PC-9 (cell line): ENCODE data around the gene STK24. TPM values are rescaled to one million over a fixed set of nuclear protein-coding genes. Genes with fewer than 3 reads are reported as not detected.

ENCODE experiments used
- BruUV-seq: library from RNA; stranded (reverse); fragments of 400-500 nt; replicated peaks from 2 replicates; lab custom pipeline; 2021; lab: Mats Ljungman, UMichigan
- CTCF ChIA-PET: fragments of 300-600 bp; sonication (Branson Sonifier 250); formaldehyde crosslinking; loops from one replicate; lab custom pipeline; 2022; ENCODE audit warnings: antibody characterized with exemption; lab: Charles Lee
- POLR2A ChIA-PET: fragments of 300-600 bp; sonication (Branson Sonifier 250); formaldehyde crosslinking; loops from one replicate; lab custom pipeline; 2022; ENCODE audit warnings: antibody characterized with exemption; ENCODE audit not compliant: unreplicated experiment; lab: Charles Lee
- DNase-seq, 2 experiments: peaks; one replicate each; pipeline versions ENCODE4 v3.0.0 to v3.0.0-alpha.2; 2015 to 2022; ENCODE audit warnings: mixed read lengths in 1 of 2
- H2AFZ ChIP-seq: fragments of 200-600 bp; sonication (generic); 2 replicates; pipeline ENCODE4 v1.8.1; 2017; ENCODE audit warnings: antibody characterized with exemption
- H3F3A ChIP-seq: fragments of 200-600 bp; sonication (generic); 2 replicates; pipeline ENCODE4 v1.8.1; 2017; ENCODE audit warnings: antibody characterized with exemption, mild to moderate bottlenecking, low read depth; ENCODE audit not compliant: insufficient read depth
- H3K27ac ChIP-seq: fragments of 200-600 bp; sonication (generic); 2 replicates; pipeline ENCODE4 v1.6.1; 2016; ENCODE audit warnings: mixed run types
- H3K27me3 ChIP-seq: fragments of 200-600 bp; sonication (generic); 2 replicates; pipeline ENCODE4 v1.6.1; 2016; ENCODE audit warnings: low read depth, mixed run types; ENCODE audit not compliant: insufficient read depth
- H3K36me3 ChIP-seq: fragments of 200-600 bp; sonication (generic); 2 replicates; pipeline ENCODE4 v1.6.1; 2016; ENCODE audit warnings: low read depth, mixed run types
- H3K4me1 ChIP-seq: fragments of 200-600 bp; sonication (generic); replicated peaks from 2 replicates; pipeline ENCODE4 v1.6.1; 2016; ENCODE audit warnings: mixed run types; ENCODE audit not compliant: insufficient read depth
- H3K4me2 ChIP-seq: fragments of 200-600 bp; sonication (generic); 2 replicates; pipeline ENCODE4 v1.6.1; 2017; ENCODE audit warnings: mixed run types
- H3K4me3 ChIP-seq: fragments of 200-600 bp; sonication (generic); 2 replicates; pipeline ENCODE4 v1.6.1; 2016; ENCODE audit warnings: mixed run types
- H3K79me2 ChIP-seq: fragments of 200-600 bp; sonication (generic); 2 replicates; pipeline ENCODE4 v1.6.1; 2017; ENCODE audit warnings: low read depth, mixed run types
- H3K9me2 ChIP-seq: fragments of 200-600 bp; sonication (generic); 2 replicates; pipeline ENCODE4 v1.8.1; 2017; ENCODE audit warnings: mild to moderate bottlenecking; ENCODE audit not compliant: insufficient read depth
- H3K9me3 ChIP-seq: fragments of 200-600 bp; sonication (generic); 2 replicates; pipeline ENCODE4 v1.8.1; 2016; ENCODE audit warnings: low read depth; ENCODE audit not compliant: insufficient read depth
- H4K20me1 ChIP-seq: fragments of 200-600 bp; sonication (generic); 2 replicates; pipeline ENCODE4 v1.8.1; 2017; ENCODE audit not compliant: insufficient read depth
- CTCF ChIP-seq: fragments of 200-600 bp; sonication (generic); conservative IDR thresholded peaks from 2 replicates; pipeline ENCODE4 v1.6.1; 2017; ENCODE audit warnings: mixed run types, antibody characterized with exemption, mild to moderate bottlenecking, moderate library complexity
- EZH2 ChIP-seq: fragments of 200-600 bp; sonication (generic); IDR thresholded peaks from 2 replicates; pipeline ENCODE4 v1.8.0; 2017; ENCODE audit warnings: antibody characterized with exemption, low read depth
- intact Hi-C: fragments of 100-400 bp; cut with micrococcal nuclease; formaldehyde crosslinking; loops from one replicate; pipeline ENCODE4 v1.10.0; 2022; ENCODE audit not compliant: unreplicated experiment
- total RNA-seq: library from RNA; stranded (reverse); gene quantifications from 2 replicates; pipeline ENCODE4 v1.2.3, GENCODE V29; 2021

The STK24 gene
- total RNA-seq, 1 experiment from 2014 or later, result 134 TPM

DNA sequence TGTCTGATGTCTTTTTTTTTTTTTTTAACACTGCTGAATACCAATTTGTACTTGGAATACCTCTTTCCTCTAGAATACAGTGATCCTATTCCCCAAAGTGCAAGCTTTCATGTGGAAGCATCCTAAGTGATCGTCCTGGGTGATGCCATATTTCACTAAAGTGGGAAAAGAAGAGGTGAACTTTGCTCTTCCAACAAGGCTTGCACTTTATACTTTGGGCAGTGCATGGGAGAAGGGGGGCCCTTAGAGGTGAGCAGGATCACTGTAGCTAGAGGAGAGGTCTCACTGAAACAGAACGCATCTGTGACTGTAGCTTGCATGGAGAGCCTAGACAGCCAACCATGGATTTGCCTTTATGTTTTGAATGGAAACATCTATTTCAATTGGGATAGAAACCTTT lies 173.8 kb downstream of the STK24 start:
- TF ChIP-seq EZH2 (no peak), CTCF (no peak)
- ChIA-PET POLR2A (interaction anchor here (0.6 kb wide), 1 partner anchor 30 kb away, joined by 7 read pairs; no protein-coding TSS in a partner anchor), CTCF (interaction anchor here (0.6 to 0.7 kb wide), 2 partner anchors 28 to 111 kb away, joined by 3 to 6 read pairs; no protein-coding TSS in a partner anchor)
- no peaks in the 10 kb centered on the region for H4K20me1 ChIP-seq
- H3K4me1 ChIP-seq, result no peaks in the 10 kb centered on the region
- no peaks in the 10 kb centered on the region for H3K9me3 ChIP-seq
- no peak overlapping the region for H3K4me2 ChIP-seq
- H3K9me2 ChIP-seq, result no peaks in the 10 kb centered on the region
- no peak overlapping the region for H3K27ac ChIP-seq
- 0 out of 2 replicates have a peak, but pooled peaks cover 5% of the 10 kb centered on the region for H3F3A ChIP-seq
- no TSS peak for BruUV-seq
- H3K79me2 ChIP-seq, result no peaks in the 10 kb centered on the region
- H2AFZ ChIP-seq, result no peak overlapping the region
- no peak for DNase-seq
- intact Hi-C loops, result no loop called here
- no peaks in the 10 kb centered on the region for H3K27me3 ChIP-seq
- no peak overlapping the region for H3K4me3 ChIP-seq
- no peaks in the 10 kb centered on the region for H3K36me3 ChIP-seq

GRCh38 chr13:98401934-98402333 lies 175.0 kb downstream of the STK24 start:
- Histone ChIP-seq H3K27ac (no peak overlapping the region), H4K20me1 (no peaks in the 10 kb centered on the region), H3K27me3 (no peaks in the 10 kb centered on the region), H3K4me3 (no peak overlapping the region), H3K9me2 (no peaks in the 10 kb centered on the region), H3K79me2 (no peaks in the 10 kb centered on the region), H3F3A (peaks cover 7% of the 10 kb centered on the region; the same call in 1 of the 2 replicates), H3K4me2 (no peak overlapping the region), H3K4me1 (no peaks in the 10 kb centered on the region), H2AFZ (no peak overlapping the region), H3K36me3 (no peaks in the 10 kb centered on the region), H3K9me3 (no peaks in the 10 kb centered on the region)
- ChIA-PET CTCF (no interaction called here), POLR2A (no interaction called here)
- DNase-seq, result no peak
- BruUV-seq, result no TSS peak
- TF ChIP-seq CTCF (no peak), EZH2 (no peak)
- intact Hi-C loops, result no loop called here

DNA sequence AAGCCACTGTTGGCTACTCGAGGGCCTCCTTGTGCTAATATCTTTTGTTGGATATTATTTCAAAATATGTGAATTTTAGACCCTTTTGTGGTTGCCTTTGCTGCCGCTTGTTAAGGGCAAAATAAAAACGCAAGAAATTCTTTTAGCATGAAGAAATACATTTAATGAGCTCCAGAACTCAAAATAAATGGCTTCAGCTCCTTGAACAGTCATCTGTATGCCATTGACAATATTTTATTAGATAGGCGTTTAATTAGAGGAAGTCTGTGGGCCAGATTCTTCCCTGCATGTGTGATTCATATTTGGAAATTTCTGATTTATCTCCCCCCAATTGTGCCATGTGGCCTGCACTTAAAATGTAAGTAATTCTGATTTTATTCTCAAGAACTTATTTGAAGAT lies 177.2 kb downstream of the STK24 start:
- H3K79me2 ChIP-seq, result no peaks in the 10 kb centered on the region

More for the DNA sequence above, 177.2 kb downstream of the STK24 start:
- no TSS peak for BruUV-seq
- no peak for TF ChIP-seq CTCF
- TF ChIP-seq EZH2, result no peak
- Histone ChIP-seq H3K9me3 (no peaks in the 10 kb centered on the region), H3F3A (peaks cover 7% of the 10 kb centered on the region; the same call in 1 of the 2 replicates), H2AFZ (no peak overlapping the region), H3K4me3 (no peak overlapping the region), H3K27ac (no peak overlapping the region), H3K4me2 (no peak overlapping the region), H3K4me1 (no peaks in the 10 kb centered on the region), H4K20me1 (no peaks in the 10 kb centered on the region), H3K36me3 (no peaks in the 10 kb centered on the region), H3K27me3 (no peaks in the 10 kb centered on the region), H3K9me2 (no peaks in the 10 kb centered on the region)
- DNase-seq, result no peak
- ChIA-PET CTCF (interaction anchor here (0.7 kb wide), 1 partner anchor 543 kb away, joined by 3 read pairs; no protein-coding TSS in a partner anchor), POLR2A (no interaction called here)
- intact Hi-C loops, result no loop called here
